Endothelial cell of umbilical vein (primary cell): ENCODE measurements around the gene MXD4. TPM values are rescaled to one million over a fixed set of nuclear protein-coding genes. Genes with fewer than 3 reads are reported as not detected.

Experiments used
- BruUV-seq: library from RNA; stranded (reverse); fragments of 400-500 nt; replicated peaks from 2 replicates; lab custom pipeline; 2021; lab: Mats Ljungman, UMichigan
- CTCF ChIA-PET: fragments of 300-600, 350-600 bp; sonication (Branson Sonifier 250); formaldehyde crosslinking; loops from one replicate; lab custom pipeline; 2021; ENCODE audit warnings: antibody characterized with exemption, inconsistent platforms; lab: Charles Lee
- POLR2A ChIA-PET: fragments of 300-600, 350-600 bp; sonication (Branson Sonifier 250); formaldehyde crosslinking; loops from one replicate; lab custom pipeline; 2021; ENCODE audit warnings: antibody characterized with exemption, inconsistent platforms; lab: Charles Lee
- DNase-seq: peaks from one replicate; pipeline ENCODE4 v3.0.0-alpha.2; 2011; ENCODE audit warnings: low read depth, low spot score
- FAIRE-seq: peaks from 2 replicates; lab custom pipeline; 2011; peaks lifted over from hg19 to GRCh38; lab: Jason Lieb, UNC
- H2AFZ ChIP-seq: 2 replicates; pipeline ENCODE4 v1.6.0; 2012; ENCODE audit warnings: low read depth, low read length, control low read depth, inconsistent platforms
- H3K27ac ChIP-seq: 2 replicates; pipeline ENCODE4 v1.5.1; 2011; ENCODE audit warnings: low read depth, mild to moderate bottlenecking, control low read depth, low read length, moderate library complexity; ENCODE audit not compliant: insufficient read depth
- H3K27me3 ChIP-seq, 2 experiments: 2 replicates each; pipeline versions ENCODE4 v1.6.0 to v1.6.1; 2011; ENCODE audit warnings: low read length in 2 of 2, mixed read lengths in 1 of 2; ENCODE audit not compliant: control insufficient read depth in 2 of 2, insufficient read depth in 2 of 2
- H3K36me3 ChIP-seq, 2 experiments: 2 replicates in 1 of 2; 3 replicates in 1 of 2; pipeline ENCODE4 v1.5.1; 2011; ENCODE audit warnings: low read length in 2 of 2, mild to moderate bottlenecking in 1 of 2, moderate library complexity in 1 of 2; ENCODE audit not compliant: control insufficient read depth in 2 of 2, insufficient read depth in 2 of 2; ENCODE audit errors: extremely low read depth in 1 of 2
- H3K4me1 ChIP-seq: 3 replicates; pipeline ENCODE4 v1.5.1; 2011; ENCODE audit warnings: mild to moderate bottlenecking, low read length; ENCODE audit not compliant: control insufficient read depth, insufficient read depth; ENCODE audit errors: extremely low read depth
- H3K4me2 ChIP-seq: 2 replicates; pipeline ENCODE4 v1.6.1; 2011; ENCODE audit warnings: low read length, control low read depth, mixed read lengths; ENCODE audit not compliant: insufficient read depth
- H3K4me3 ChIP-seq, 3 experiments: fragments of 200-600 bp in 1 of 3; sonication (generic), shearing (Covaris generic) in 1 of 3; replicated peaks in 1 of 3; 2 replicates each; pipeline ENCODE4 v1.5.1; 2011 to 2016; ENCODE audit warnings: control low read depth in 3 of 3, low read length in 3 of 3, mild to moderate bottlenecking in 2 of 3, inconsistent platforms in 1 of 3, low read depth in 1 of 3, moderate library complexity in 1 of 3; ENCODE audit not compliant: insufficient read depth in 1 of 3
- H3K79me2 ChIP-seq: 2 replicates; pipeline ENCODE4 v1.6.0; 2012; ENCODE audit warnings: low read length, inconsistent platforms; ENCODE audit not compliant: control insufficient read depth, insufficient read depth
- H3K9ac ChIP-seq: replicated peaks from 2 replicates; pipeline ENCODE3; 2011; ENCODE audit warnings: low read length, control low read depth; ENCODE audit not compliant: insufficient read depth; ENCODE audit errors: extremely low read depth
- H3K9me1 ChIP-seq: replicated peaks from 3 replicates; pipeline ENCODE4 v1.6.0; 2011; ENCODE audit warnings: mild to moderate bottlenecking, low read length; ENCODE audit not compliant: control insufficient read depth, insufficient read depth; ENCODE audit errors: extremely low read depth
- H3K9me3 ChIP-seq: replicated peaks from 2 replicates; pipeline ENCODE4 v1.5.1; 2012; ENCODE audit warnings: low read length, inconsistent platforms; ENCODE audit not compliant: control insufficient read depth, insufficient read depth
- H4K20me1 ChIP-seq: replicated peaks from 2 replicates; pipeline ENCODE3; 2011; ENCODE audit warnings: mild to moderate bottlenecking, low read length; ENCODE audit not compliant: control insufficient read depth, insufficient read depth; ENCODE audit errors: extremely low read depth
- CTCF ChIP-seq, 2 donors: IDR thresholded peaks; 1 replicate in 1 of 2; 2 replicates in 1 of 2; pipeline ENCODE4 v1.5.1; 2011; ENCODE audit warnings: low read length in 2 of 2, mild to moderate bottlenecking in 2 of 2, moderate library complexity in 2 of 2, control low read depth in 1 of 2, inconsistent platforms in 1 of 2, low read depth in 1 of 2; ENCODE audit not compliant: insufficient read depth in 1 of 2; ENCODE audit errors: extremely low read depth in 1 of 2
- EZH2 ChIP-seq: IDR thresholded peaks from 2 replicates; pipeline ENCODE4 v1.6.1; 2012; ENCODE audit warnings: borderline replicate concordance, low read depth, mild to moderate bottlenecking, moderate library complexity, low read length, inconsistent platforms; ENCODE audit not compliant: severe bottlenecking
- FOS ChIP-seq: IDR thresholded peaks from 2 replicates; pipeline ENCODE4 v1.6.1; 2011; ENCODE audit warnings: mild to moderate bottlenecking, low read length, moderate library complexity, borderline replicate concordance; ENCODE audit not compliant: insufficient read depth
- GATA2 ChIP-seq: IDR thresholded peaks from 2 replicates; pipeline ENCODE4 v1.7.0; 2011; ENCODE audit warnings: low read depth, mild to moderate bottlenecking, moderate library complexity, mixed read lengths, low read length; ENCODE audit not compliant: insufficient read length, insufficient read depth
- JUN ChIP-seq: IDR thresholded peaks from 2 replicates; pipeline ENCODE4 v1.6.1; 2011; ENCODE audit warnings: borderline replicate concordance, low read depth; ENCODE audit not compliant: insufficient read length, insufficient read depth
- MAX ChIP-seq: IDR thresholded peaks from 2 replicates; pipeline ENCODE4 v1.6.1; 2011; ENCODE audit not compliant: insufficient read depth, insufficient read length
- MYC ChIP-seq: IDR thresholded peaks from one replicate; pipeline ENCODE4 v1.6.1; 2011; ENCODE audit warnings: mild to moderate bottlenecking, low read depth, low read length
- POLR2A ChIP-seq: IDR thresholded peaks from 2 replicates; pipeline ENCODE4 v1.6.1; 2012; ENCODE audit warnings: low read depth, mild to moderate bottlenecking, control low read depth, low read length
- POLR2AphosphoS5 ChIP-seq: IDR thresholded peaks from 2 replicates; pipeline ENCODE4 v1.6.1; 2012; ENCODE audit warnings: low read depth, mild to moderate bottlenecking, control low read depth, low read length, moderate library complexity; ENCODE audit not compliant: insufficient read depth
- dilution Hi-C: fragments of 300-500 bp; cut with MboI; formaldehyde crosslinking; loops from one replicate; pipeline ENCODE4 v1.15.0; 2019; ENCODE audit warnings: low sequenced_read_pairs; ENCODE audit not compliant: extremely low pct_ligation_motif_present
- intact Hi-C: fragments of 100-400 bp; cut with micrococcal nuclease; formaldehyde crosslinking; loops from one replicate; pipeline ENCODE4 v1.10.0; 2022
- polyA plus RNA-seq, 4 experiments: library from polyadenylated mRNA; depleted of rRNA in 3 of 4; stranded (reverse) in 3 of 4; unstranded in 1 of 4; fragments of >200 nt; gene quantifications; 2 replicates each; pipeline versions ENCODE4 v1.2.1 to v1.2.3, GENCODE V29; 2011 to 2012; ENCODE audit warnings: missing spikeins in 1 of 4
- total RNA-seq: library from RNA; stranded (reverse); gene quantifications from 2 replicates; pipeline ENCODE4 v1.2.3, GENCODE V29; 2021

Gene MXD4
- total and polyA plus RNA-seq, 2 donors (not counting 3 experiments of a cell fraction or from before 2014, with no cell fraction given): 62.7 to 74.1 TPM

- Histone ChIP-seq H3K27me3 (no peaks in the 10 kb centered on the region), H4K20me1 (no peaks in the 10 kb centered on the region), H2AFZ (no peak overlapping the region), H3K9ac (no peak overlapping the region), H3K9me1 (no peaks in the 10 kb centered on the region), H3K4me3 (no peak overlapping the region), H3K27ac (no peak overlapping the region), H3K4me2 (no peak overlapping the region), H3K9me3 (no peaks in the 10 kb centered on the region), H3K36me3 (no peaks in the 10 kb centered on the region), H3K4me1 (no peaks in the 10 kb centered on the region), H3K79me2 (no peaks in the 10 kb centered on the region)
- no TSS peak for BruUV-seq
- ChIA-PET CTCF (no interaction called here), POLR2A (no interaction called here)
- FAIRE-seq (no peak), DNase-seq (no peak)
- dilution Hi-C loops (no loop called here), intact Hi-C loops (no loop called here)
- no peak for TF ChIP-seq POLR2AphosphoS5
- TF ChIP-seq FOS: no peak
- no peak for TF ChIP-seq CTCF (IDR thresholded peaks at IDR 0.05; ENCODE audit: extremely low read depth in 1 of 2, insufficient read depth in 1 of 2, low read depth in 1 of 2, low read length in 2 of 2)
- no peak for TF ChIP-seq EZH2
- no peak for TF ChIP-seq POLR2A
- no peak for TF ChIP-seq MAX
- no peak for TF ChIP-seq JUN
- TF ChIP-seq GATA2: no peak
- TF ChIP-seq MYC: no peak
Observed at GRCh38 chr4:2273657-2274319, 11.9 kb upstream of the MXD4 start.
